Dedifferentiated amniotic fluid mesenchymal stem cell (primary cell): Measurements from ENCODE around the gene TIMM22.
"Not testable (repeated sequence)": the region's sequence is repeated elsewhere in the genome, so short reads cannot be mapped to it uniquely, and the experiment has no call there.

Experiments used
- DNase-seq: peaks from one replicate; pipeline ENCODE4 v3.0.0-alpha.2; 2016; ENCODE audit errors: extremely low spot score

The TIMM22 gene

GRCh38 chr17:971861-972260 lies 25.1 kb upstream of the TIMM22 start:
- DNase-seq, result not testable (repeated sequence)

GRCh38 chr17:973053-973452 lies 23.9 kb upstream of the TIMM22 start:
- DNase-seq, result no peak

GRCh38 chr17:974778-975177 lies 22.2 kb upstream of the TIMM22 start:
- not testable (repeated sequence) for DNase-seq

GRCh38 chr17:975371-975915 lies 21.5 kb upstream of the TIMM22 start:
- DNase-seq, result peak; percentile 40

GRCh38 chr17:976312-976711 lies 20.6 kb upstream of the TIMM22 start:
- DNase-seq, result no peak

GRCh38 chr17:977166-977565 lies 19.8 kb upstream of the TIMM22 start:
- peak; percentile 45 for DNase-seq

GRCh38 chr17:978103-979093 lies 18.5 kb upstream of the TIMM22 start:
- DNase-seq, result no peak

GRCh38 chr17:979212-979538 lies 17.8 kb upstream of the TIMM22 start:
- no peak for DNase-seq

- DNase-seq, result peak; percentile 74
Measured at GRCh38 chr17:979539-980405, 17.2 kb upstream of the TIMM22 start, which contains the start of gene NXN. TSS of gene NXN (minus strand) at chr17:979776.

- DNase-seq, result peak; percentile 94
Measured at GRCh38 chr17:980406-981291, 16.3 kb upstream of the TIMM22 start.

GRCh38 chr17:981292-981658 lies 15.7 kb upstream of the TIMM22 start:
- DNase-seq, result no peak

GRCh38 chr17:983921-984320 lies 13.0 kb upstream of the TIMM22 start:
- DNase-seq, result no peak

GRCh38 chr17:986322-986929 lies 10.5 kb upstream of the TIMM22 start:
- DNase-seq, result no peak

GRCh38 chr17:987931-988330 lies 9.0 kb upstream of the TIMM22 start:
- no peak for DNase-seq

- no peak for DNase-seq
Measured at GRCh38 chr17:988561-988960, 8.4 kb upstream of the TIMM22 start.

GRCh38 chr17:992933-993332 lies 4.0 kb upstream of the TIMM22 start:
- no peak for DNase-seq

GRCh38 chr17:995324-995723 lies 1.6 kb upstream of the TIMM22 start:
- DNase-seq, result not testable (repeated sequence)

GRCh38 chr17:998111-998510 lies 1.2 kb downstream of the TIMM22 start:
- no peak for DNase-seq

GRCh38 chr17:1000597-1001461 lies 3.9 kb downstream of the TIMM22 start:
- DNase-seq, result no peak
